Ramos (cell line): ENCODE data around the gene OXER1.

Experiments
- in situ Hi-C: fragments of 300-500 bp; cut with MboI; formaldehyde crosslinking; loops from one replicate; pipeline ENCODE4 v1.14.3; 2022; ENCODE audit warnings: low sequenced_read_pairs; ENCODE audit not compliant: unreplicated experiment

The OXER1 gene

DNA sequence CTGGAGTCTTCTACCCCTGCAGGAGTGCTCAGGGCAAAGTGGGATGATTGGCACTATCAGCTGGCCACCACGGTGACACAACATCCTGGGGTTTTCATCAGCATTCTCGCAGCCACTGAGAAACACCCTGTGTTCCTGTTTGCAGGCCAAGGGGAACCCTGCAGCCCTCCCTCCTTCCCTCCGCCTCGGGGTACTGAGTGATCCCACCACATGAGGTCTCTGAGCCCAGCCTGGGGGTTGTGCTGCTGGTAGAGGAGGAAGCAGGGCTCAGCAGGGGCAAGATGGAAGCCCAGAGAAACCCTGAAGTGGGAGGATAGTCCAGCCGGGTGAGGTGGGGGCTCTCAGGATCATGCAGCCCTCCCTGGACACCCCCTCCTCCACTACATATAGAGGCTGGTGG lies at the start of gene OXER1:
OXER1 (minus strand) TSS at position 40 of the 400 bp plus-strand sequence. CDS start 73 bp downstream, outside the sequence.
- in situ Hi-C loops, result no loop called here

- in situ Hi-C loops, result no loop called here
Observed at GRCh38 chr2:42812899-42813479, 49.1 kb upstream of the OXER1 start.

- in situ Hi-C loops, result no loop called here
Observed at GRCh38 chr2:42810971-42811811, 47.3 kb upstream of the OXER1 start.

- in situ Hi-C loops, result no loop called here
Observed at GRCh38 chr2:42810121-42810970, 46.4 kb upstream of the OXER1 start.

DNA sequence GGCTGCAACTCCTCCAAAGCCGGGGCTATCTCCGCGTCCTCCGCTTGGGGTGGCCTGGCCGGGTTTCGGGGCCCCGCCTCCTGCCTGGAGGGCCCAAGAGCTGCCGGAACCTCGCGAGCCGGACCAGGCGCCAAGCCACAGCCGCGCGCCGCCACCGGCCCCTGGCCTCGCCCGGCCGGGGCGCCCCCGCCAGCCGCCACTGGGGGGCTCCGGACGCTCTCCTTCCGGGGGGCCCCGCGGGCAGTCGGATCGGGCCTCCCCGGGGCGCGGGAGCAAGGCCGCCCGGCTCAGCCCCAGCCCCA lies 45.8 kb upstream of the OXER1 start:
- in situ Hi-C loops, result no loop called here

GRCh38 chr2:42809131-42809818 lies 45.3 kb upstream of the OXER1 start:
- in situ Hi-C loops, result no loop called here

DNA sequence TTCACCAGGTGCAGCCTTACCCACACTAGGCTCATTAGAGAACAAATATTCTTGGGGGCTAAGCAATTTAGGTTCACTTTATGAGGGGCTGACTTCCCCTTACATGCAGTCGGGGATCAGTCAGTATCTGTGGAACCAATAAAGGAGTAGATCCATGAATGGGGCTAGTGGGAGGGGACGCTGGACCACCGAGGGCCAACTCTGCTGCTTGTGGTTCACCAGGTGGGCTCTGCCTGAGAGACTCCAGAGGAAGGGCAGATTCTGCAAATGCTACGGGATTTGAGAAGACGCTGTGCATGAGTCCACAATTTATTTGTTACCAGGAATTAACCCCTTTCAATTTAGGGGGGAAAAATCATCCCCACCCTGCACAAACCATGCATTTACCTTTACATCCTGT lies 44.4 kb upstream of the OXER1 start:
- in situ Hi-C loops, result no loop called here

- in situ Hi-C loops, result no loop called here
Observed at GRCh38 chr2:42806786-42807185, 42.9 kb upstream of the OXER1 start.

- in situ Hi-C loops, result no loop called here
Observed at GRCh38 chr2:42804891-42805290, 41.0 kb upstream of the OXER1 start.

GRCh38 chr2:42804338-42804737 lies 40.4 kb upstream of the OXER1 start:
- in situ Hi-C loops, result no loop called here

DNA sequence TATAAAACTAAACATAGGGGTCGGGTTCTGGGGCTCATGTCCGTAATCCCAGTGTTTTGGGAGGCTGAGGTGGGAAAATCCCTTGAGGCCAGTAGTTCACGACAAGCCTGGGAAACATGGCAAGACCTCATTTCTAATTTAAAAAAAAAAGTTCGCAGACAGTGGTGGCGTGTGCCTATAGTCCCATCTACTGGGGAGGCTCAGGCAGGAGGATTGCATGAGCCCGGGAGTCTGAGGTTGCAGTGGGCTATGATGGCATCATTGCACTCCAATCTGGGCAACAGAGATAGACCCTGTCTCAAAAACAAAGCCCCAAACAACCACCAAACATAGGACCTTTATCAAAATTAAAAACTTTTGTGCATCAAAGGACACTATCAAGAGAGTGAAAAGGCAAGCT lies 38.2 kb upstream of the OXER1 start:
- in situ Hi-C loops, result no loop called here

DNA sequence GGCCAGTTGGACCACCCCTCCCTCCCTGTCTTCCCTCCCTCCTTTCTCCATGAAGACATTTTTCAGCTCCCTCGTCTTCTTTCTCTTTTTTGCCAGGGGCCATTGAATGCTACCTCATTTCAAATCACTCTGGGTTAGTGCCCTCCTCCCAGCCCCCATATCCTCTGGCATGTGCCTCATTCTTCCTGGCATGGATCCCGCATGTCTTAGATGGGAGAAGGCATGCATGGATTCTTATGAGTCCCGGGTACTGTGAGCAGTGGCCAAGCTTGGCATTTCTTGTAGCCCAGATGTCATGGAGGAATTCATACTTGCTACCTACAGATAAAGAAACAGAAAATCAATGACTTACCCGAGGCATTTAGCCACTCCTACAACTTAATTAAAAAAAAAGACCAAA lies 37.4 kb upstream of the OXER1 start:
- in situ Hi-C loops, result no loop called here

GRCh38 chr2:42800981-42801380 lies 37.0 kb upstream of the OXER1 start:
- in situ Hi-C loops, result no loop called here

DNA sequence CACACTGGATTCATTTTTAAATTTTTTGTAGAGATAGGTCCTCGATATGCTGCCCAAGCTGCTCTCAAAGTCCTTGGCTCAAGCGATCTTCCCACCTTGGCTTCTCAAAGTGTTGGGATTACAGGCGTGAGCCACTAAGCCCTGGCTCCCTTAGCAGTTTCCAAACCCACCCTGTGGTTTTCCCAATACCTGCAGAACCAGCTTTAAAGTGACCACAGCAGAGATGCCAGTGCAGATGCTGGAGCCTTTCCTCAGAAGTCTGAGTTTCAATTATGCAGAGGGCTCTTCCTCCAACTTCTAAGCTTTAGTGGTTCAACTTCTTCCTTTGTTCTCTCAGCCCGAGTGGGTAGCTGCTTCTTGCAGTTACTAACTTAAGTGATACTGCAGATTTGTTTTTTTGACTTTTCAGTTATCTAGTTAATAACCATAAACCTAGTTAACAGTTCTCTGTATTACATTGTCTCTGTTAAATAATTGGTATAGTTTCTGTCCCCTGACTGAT lies 36.6 kb upstream of the OXER1 start:
- in situ Hi-C loops, result no loop called here

DNA sequence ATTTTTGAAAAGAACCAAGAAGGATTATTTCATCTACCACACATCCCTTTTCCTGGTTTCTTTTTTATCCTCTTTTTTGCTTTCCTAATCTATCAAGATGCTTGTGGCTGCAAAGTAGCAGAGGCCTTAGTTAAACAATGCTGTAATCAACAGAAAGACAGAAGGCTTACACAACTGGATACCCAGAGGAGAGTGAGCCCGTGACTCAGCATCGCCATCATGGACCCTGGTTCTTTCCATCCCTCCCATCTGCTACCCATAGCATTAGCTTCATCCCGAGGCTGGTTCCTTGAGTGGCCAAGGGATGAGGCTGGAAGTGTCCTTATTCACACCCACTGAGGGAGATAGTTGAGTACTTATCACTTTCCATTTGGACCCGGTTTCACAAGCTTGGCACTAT lies 35.9 kb upstream of the OXER1 start:
- in situ Hi-C loops, result no loop called here

GRCh38 chr2:42797281-42797680 lies 33.3 kb upstream of the OXER1 start:
- in situ Hi-C loops, result no loop called here

DNA sequence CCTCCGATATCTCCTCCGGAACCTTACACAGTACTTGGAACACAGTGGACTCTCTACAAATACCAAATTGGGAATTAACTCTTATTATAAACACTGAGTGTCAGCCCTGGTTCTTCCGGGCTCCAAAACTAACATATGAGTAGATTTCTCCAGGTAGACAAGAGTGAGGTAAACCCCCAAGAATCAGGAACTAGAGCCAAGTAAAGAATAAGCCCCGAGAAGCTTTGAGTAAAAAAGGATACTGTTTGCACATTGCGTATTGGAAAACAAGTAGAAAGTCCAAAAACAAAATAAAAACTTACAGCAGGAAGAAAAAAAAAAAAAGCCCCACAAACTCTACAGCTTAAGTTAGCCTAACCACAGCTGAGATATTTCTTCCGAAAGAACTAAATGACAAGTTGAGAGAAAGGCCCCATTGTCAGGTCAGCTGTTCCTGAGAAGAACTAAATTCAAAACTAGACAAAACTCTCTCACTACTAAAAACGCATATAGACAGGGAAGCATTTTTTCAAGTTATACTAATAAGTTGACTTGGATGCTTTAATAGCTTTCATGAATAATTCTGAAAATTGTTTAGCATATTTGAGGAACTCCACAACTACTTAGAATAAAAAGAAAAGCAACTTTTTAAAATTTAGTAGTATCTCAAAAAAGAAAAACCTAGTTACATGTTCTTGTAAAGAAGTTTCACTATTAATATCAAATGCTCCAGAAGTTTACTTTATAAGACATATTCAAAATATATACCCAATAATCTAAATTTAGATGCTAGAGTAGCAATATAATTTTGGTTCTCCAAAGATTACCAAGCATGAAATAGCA lies 32.7 kb upstream of the OXER1 start:
- in situ Hi-C loops, result no loop called here

- in situ Hi-C loops, result no loop called here
Observed at GRCh38 chr2:42795841-42796301, 31.9 kb upstream of the OXER1 start.

DNA sequence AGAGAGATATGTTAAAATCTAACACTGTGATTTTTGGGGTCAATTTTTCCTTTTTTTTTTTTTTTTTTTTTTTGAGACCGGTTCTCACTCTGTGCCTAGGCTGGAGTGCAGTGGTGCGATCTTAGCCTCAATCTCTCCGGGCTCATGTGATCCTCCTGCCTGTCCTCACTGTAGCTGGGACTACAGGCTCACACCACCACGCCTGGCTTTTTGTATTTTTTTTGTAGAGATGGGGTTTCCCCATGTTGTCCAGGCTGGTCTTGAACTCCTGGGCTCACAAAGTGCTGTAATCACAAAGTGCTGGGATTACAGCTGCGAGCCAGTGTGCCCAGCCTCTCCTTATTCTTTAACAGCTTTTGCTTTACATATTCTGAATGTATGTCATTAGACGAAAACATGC lies 31.3 kb upstream of the OXER1 start:
- in situ Hi-C loops, result no loop called here
